GM12872 (cell line): ENCODE results near the gene KIF17.

Source experiments
- TF ChIP-seq, protein P1 (sequence below): IDR thresholded peaks from 3 replicates; pipeline ENCODE4 v1.5.1; 2011; ENCODE audit warnings: low read depth, mild to moderate bottlenecking, low read length, moderate library complexity; ENCODE audit not compliant: insufficient read depth

Gene KIF17

DNA sequence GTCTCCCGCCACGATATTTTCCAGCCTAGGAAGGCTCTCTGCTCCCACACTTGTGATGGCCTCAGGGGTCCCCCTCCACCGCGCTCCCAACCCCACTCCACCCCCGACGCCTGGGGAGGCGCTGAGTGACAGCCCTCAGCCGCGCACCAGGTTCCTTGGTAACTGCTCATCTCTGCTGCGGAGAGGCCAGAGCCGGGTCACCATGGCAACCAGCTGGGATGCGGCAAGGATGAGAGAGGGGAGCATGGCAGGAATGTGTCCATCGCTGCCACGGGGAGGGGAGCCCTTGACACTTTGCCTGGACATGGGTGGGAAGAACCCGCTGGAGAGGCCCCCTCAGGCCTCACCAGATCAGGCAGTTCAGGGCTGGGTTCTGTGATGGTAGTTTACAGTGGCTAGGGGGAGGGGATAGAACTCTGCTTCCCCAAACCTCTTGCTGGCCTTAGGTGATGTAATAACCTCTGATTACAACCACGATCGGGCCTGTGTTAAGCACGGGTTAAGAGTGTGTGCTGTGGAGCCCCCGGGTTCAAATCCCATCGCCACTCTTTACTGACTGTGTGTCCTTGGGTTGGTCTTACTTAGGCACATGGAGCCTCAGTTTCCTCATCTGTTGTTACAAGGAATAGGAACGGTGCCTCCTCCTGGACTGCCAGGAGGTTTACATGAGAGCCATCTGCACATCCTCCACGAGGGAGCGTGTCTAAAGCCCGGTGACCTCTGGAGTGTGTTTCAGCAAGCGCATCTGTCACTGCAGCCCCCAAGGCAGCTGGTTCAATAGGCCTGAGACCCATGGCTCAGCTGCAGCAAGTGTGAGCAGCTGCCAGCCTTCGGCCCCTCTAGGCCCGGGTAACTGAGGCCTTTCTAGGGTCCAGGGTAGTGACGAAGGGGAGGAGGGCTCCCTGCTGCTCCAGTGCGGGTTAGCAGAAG lies 6.3 kb downstream of the KIF17 start:
- TF ChIP-seq, protein P1, sequence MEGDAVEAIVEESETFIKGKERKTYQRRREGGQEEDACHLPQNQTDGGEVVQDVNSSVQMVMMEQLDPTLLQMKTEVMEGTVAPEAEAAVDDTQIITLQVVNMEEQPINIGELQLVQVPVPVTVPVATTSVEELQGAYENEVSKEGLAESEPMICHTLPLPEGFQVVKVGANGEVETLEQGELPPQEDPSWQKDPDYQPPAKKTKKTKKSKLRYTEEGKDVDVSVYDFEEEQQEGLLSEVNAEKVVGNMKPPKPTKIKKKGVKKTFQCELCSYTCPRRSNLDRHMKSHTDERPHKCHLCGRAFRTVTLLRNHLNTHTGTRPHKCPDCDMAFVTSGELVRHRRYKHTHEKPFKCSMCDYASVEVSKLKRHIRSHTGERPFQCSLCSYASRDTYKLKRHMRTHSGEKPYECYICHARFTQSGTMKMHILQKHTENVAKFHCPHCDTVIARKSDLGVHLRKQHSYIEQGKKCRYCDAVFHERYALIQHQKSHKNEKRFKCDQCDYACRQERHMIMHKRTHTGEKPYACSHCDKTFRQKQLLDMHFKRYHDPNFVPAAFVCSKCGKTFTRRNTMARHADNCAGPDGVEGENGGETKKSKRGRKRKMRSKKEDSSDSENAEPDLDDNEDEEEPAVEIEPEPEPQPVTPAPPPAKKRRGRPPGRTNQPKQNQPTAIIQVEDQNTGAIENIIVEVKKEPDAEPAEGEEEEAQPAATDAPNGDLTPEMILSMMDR, result no peak

DNA sequence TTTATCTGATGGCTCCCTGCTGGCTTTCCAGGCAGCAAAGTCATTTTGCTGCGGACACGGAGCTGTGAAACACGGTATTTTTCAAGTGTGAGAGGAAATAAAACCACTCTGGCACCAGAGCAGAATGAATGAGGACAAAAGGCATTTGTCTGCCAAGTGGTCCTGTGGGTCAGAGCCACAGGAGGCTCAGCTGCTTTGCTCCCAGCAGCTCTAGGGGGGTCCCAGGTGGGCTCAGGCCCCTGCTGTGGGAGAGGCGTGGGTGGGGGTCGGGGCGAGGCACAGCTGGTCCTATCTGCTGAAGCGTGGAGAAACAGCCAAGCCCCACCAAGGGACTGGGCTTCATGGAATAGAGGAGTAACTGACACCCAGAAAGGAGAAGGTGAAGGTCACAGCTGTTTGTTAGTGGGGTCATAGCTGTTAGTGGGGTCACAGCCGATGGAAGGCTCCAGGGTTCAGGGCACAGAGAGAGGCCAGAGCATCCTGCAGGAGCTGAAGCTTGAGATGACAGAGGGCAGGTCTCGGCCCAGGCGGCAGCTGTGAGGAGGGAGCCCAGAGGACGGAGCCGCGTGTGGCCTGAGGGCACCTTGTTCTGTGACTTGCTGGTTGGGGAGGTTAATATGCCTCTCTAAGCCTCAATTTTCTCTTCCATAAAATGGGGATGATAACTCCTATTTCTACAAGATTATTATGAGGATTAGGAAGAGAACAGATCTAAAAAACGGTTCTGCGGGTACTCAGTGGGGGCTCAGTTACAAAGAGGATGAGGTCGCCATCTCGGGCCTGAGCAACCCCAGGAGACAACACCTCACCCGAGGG lies 7.1 kb downstream of the KIF17 start:
- TF ChIP-seq, protein P1, result no peak

DNA sequence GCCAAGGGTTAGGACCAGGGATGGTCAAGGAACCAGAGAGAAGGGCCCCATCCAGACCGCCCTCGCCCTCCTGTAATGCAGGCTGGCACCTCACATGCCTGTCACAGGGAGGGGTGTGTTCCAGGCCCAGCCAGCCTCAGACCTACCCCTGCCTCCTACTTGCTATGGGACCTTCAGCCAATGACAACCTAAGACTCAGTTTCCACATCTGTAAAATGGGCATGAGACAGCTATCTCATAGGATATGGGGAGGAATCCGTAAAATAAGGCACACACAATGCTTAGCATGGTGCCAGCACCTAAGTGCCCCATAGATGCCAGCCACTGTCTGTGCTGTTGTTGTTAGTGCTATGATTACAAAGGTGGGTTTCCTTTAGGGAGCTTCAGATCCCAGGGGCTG lies 7.9 kb downstream of the KIF17 start:
- TF ChIP-seq, protein P1, result no peak

DNA sequence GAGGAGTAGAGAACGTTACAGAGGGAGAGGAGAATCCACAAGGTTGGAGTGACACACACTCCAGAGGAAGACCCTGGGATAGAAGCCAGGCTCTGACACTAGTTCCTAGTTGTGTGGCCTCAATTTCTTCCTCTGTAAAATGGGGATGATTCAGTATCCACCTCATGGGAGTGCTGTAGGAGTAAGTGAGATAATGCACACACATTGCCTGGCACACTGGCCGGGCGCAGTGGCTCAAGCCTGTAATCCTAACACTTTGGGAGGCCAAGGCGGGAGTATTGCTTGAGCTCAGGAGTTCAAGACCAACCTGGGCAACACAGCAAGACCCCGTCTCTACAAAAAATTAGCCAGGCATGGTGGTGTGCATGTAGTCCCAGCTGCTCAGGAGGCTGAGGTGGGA lies 8.9 kb downstream of the KIF17 start:
- TF ChIP-seq, protein P1, result no peak

DNA sequence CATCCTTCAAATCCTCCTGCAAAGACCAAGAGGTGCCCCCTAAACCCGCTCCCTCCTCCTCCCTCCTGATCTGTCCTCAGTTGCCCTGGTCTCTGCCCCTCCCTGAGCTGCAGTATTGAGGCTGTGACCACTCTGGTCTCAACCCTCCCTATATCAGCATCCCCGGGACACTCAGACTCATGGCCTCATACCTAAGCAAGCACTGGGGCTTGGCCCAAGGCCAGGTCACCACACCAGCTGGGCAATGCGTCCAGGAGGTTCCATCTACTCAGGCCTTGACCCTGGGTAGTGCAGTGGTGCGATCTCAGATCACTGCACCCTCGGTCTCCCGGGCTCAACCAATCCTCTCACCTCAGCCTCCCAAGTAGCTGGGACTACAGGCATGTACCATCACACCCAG lies 9.8 kb downstream of the KIF17 start:
- TF ChIP-seq, protein P1, result no peak

DNA sequence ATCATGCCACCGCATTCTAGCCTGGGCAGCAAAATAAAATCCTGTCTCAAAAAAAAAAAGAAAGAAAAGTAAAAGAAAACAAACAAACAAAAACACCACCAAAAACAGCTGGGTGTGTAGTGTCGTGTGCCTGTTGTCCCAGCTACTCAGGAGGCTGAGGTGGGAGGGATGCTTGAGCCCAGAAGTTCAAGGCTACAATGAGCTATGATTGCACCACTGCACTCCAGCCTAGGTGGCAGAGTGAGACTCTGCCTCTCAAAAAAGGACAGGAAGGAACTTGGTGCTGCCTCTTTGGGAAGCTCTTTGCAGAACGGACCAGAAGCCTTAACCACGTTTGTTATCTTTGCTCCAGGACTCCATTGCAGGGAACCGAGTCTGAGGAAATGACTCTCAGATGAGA lies 11.0 kb downstream of the KIF17 start:
- TF ChIP-seq, protein P1, result no peak

DNA sequence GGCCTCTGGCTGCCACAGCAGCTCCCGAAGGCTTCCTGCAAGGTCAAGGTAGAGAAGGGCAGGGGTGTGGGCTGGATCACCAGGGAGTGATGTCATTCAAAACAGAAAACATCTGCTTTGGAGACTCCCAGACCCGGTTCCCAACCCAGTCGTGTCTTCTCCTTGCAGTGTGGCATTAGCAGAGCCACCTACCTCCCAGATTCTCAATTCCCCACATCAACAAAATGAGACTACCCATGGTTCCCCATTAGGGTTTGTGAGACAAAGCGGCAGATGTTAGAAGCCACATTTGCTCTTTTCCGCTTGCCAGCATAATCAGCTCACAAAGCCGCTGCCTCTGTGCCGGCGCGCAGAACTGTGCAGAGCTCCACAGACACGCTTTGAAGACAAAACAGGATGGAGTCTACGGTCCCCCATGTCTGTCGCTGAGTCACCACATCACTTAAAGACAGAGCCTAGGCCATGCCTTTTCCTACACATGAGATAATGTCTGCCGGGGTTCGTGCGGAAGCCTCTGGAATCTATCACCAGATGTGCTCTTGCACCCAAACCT lies 12.5 kb downstream of the KIF17 start:
- TF ChIP-seq, protein P1, result no peak
